HG03066 (cell line): ENCODE data around the gene GPC3.

Source experiments
- ATAC-seq: cut with Tn5 transposase; IDR thresholded peaks from one replicate; pipeline ENCODE4 v1.9.1; 2021; ENCODE audit warnings: low read depth; ENCODE audit not compliant: unreplicated experiment

GPC3 gene

GRCh38 chrX:133933316-133933715, 52.1 kb downstream of the GPC3 start:
- ATAC-seq, result no peak

- no peak for ATAC-seq
Observed at GRCh38 chrX:133929836-133930464, 55.4 kb downstream of the GPC3 start.

GRCh38 chrX:133928365-133928764, 57.0 kb downstream of the GPC3 start:
- ATAC-seq, result no peak

GRCh38 chrX:133926809-133927208, 58.6 kb downstream of the GPC3 start:
- ATAC-seq, result no peak

- ATAC-seq, result no peak
Observed at GRCh38 chrX:133926099-133926498, 59.3 kb downstream of the GPC3 start.

GRCh38 chrX:133924548-133924947, 60.8 kb downstream of the GPC3 start:
- no peak for ATAC-seq

- ATAC-seq, result no peak
Observed at GRCh38 chrX:133923548-133923947, 61.8 kb downstream of the GPC3 start.

- ATAC-seq, result no peak
Observed at GRCh38 chrX:133923113-133923512, 62.3 kb downstream of the GPC3 start.

GRCh38 chrX:133922390-133922771, 63.0 kb downstream of the GPC3 start:
- no peak for ATAC-seq

- ATAC-seq, result no peak
Observed at GRCh38 chrX:133921764-133922389, 63.5 kb downstream of the GPC3 start.

GRCh38 chrX:133921086-133921485, 64.3 kb downstream of the GPC3 start:
- ATAC-seq, result no peak

GRCh38 chrX:133918361-133918771, 67.0 kb downstream of the GPC3 start:
- ATAC-seq, result no peak

- ATAC-seq, result no peak
Observed at GRCh38 chrX:133916984-133917722, 68.2 kb downstream of the GPC3 start.

- ATAC-seq, result no peak
Observed at GRCh38 chrX:133913658-133914388, 71.6 kb downstream of the GPC3 start.

GRCh38 chrX:133913009-133913408, 72.4 kb downstream of the GPC3 start:
- no peak for ATAC-seq

- ATAC-seq, result no peak
Observed at GRCh38 chrX:133911825-133912495, 73.4 kb downstream of the GPC3 start.

- ATAC-seq, result no peak
Observed at GRCh38 chrX:133910539-133910938, 74.9 kb downstream of the GPC3 start.

GRCh38 chrX:133909888-133910287, 75.5 kb downstream of the GPC3 start:
- ATAC-seq, result no peak

GRCh38 chrX:133908223-133908955, 77.0 kb downstream of the GPC3 start:
- no peak for ATAC-seq

GRCh38 chrX:133907606-133908005, 77.8 kb downstream of the GPC3 start:
- ATAC-seq, result no peak
